ENCODE measurements around the gene SARNP.

SARNP gene

GRCh38 chr12:55736076-55736475, 81.4 kb downstream of the SARNP start:
- H3K36me3 ChIP-seq (ENCODE audit: control insufficient read depth, insufficient read depth, low read length), result peaks cover 5% of the 10 kb centered on the region
- H3K4me3 ChIP-seq (ENCODE audit: low read depth, low read length), result no peak overlapping the region
- H3K9ac ChIP-seq (ENCODE audit: low read depth, low read length), result no peak overlapping the region
- no peaks in the 10 kb centered on the region for H3K27me3 ChIP-seq (ENCODE audit: control insufficient read depth, insufficient read depth, low read length)
- H3K4me1 ChIP-seq (ENCODE audit: control insufficient read depth, insufficient read depth, low read length), result peaks cover 7% of the 10 kb centered on the region
- H3K9me3 ChIP-seq (ENCODE audit: control insufficient read depth, insufficient read depth, low read length), result no peaks in the 10 kb centered on the region

GRCh38 chr12:55734595-55734994, 82.9 kb downstream of the SARNP start:
- no peaks in the 10 kb centered on the region for H3K9me3 ChIP-seq (ENCODE audit: control insufficient read depth, insufficient read depth, low read length)
- no peak overlapping the region for H3K4me3 ChIP-seq (ENCODE audit: low read depth, low read length)
- H3K36me3 ChIP-seq (ENCODE audit: control insufficient read depth, insufficient read depth, low read length), result peaks cover 5% of the 10 kb centered on the region
- no peak overlapping the region for H3K9ac ChIP-seq (ENCODE audit: low read depth, low read length)
- no peaks in the 10 kb centered on the region for H3K27me3 ChIP-seq (ENCODE audit: control insufficient read depth, insufficient read depth, low read length)
- H3K4me1 ChIP-seq (ENCODE audit: control insufficient read depth, insufficient read depth, low read length), result peaks cover 16% of the 10 kb centered on the region

- no peaks in the 10 kb centered on the region for H3K9me3 ChIP-seq (ENCODE audit: control insufficient read depth, insufficient read depth, low read length)
Measured at GRCh38 chr12:55733858-55734257, 83.7 kb downstream of the SARNP start.

GRCh38 chr12:55733021-55733555, 84.4 kb downstream of the SARNP start:
- no peak overlapping the region for H3K4me3 ChIP-seq (ENCODE audit: low read depth, low read length)
- no peaks in the 10 kb centered on the region for H3K27me3 ChIP-seq (ENCODE audit: control insufficient read depth, insufficient read depth, low read length)
- no peaks in the 10 kb centered on the region for H3K9me3 ChIP-seq (ENCODE audit: control insufficient read depth, insufficient read depth, low read length)
- H3K4me1 ChIP-seq (ENCODE audit: control insufficient read depth, insufficient read depth, low read length), result peaks cover 16% of the 10 kb centered on the region
- H3K36me3 ChIP-seq (ENCODE audit: control insufficient read depth, insufficient read depth, low read length), result peaks cover 5% of the 10 kb centered on the region
- H3K9ac ChIP-seq (ENCODE audit: low read depth, low read length), result no peak overlapping the region

More at GRCh38 chr12:55733858-55734257, 83.7 kb downstream of the SARNP start:
- Histone ChIP-seq H3K4me3 (ENCODE audit: low read depth, low read length) (no peak overlapping the region), H3K36me3 (ENCODE audit: control insufficient read depth, insufficient read depth, low read length) (peaks cover 5% of the 10 kb centered on the region), H3K4me1 (ENCODE audit: control insufficient read depth, insufficient read depth, low read length) (peaks cover 16% of the 10 kb centered on the region), H3K9ac (ENCODE audit: low read depth, low read length) (no peak overlapping the region), H3K27me3 (ENCODE audit: control insufficient read depth, insufficient read depth, low read length) (no peaks in the 10 kb centered on the region)

- no peaks in the 10 kb centered on the region for H3K27me3 ChIP-seq (ENCODE audit: control insufficient read depth, insufficient read depth, low read length)
- H3K4me1 ChIP-seq (ENCODE audit: control insufficient read depth, insufficient read depth, low read length), result peaks cover 19% of the 10 kb centered on the region
- peaks cover 5% of the 10 kb centered on the region for H3K36me3 ChIP-seq (ENCODE audit: control insufficient read depth, insufficient read depth, low read length)
- H3K9me3 ChIP-seq (ENCODE audit: control insufficient read depth, insufficient read depth, low read length), result no peaks in the 10 kb centered on the region
- H3K4me3 ChIP-seq (ENCODE audit: low read depth, low read length), result no peak overlapping the region
- no peak overlapping the region for H3K9ac ChIP-seq (ENCODE audit: low read depth, low read length)
Measured at GRCh38 chr12:55732288-55732687, 85.2 kb downstream of the SARNP start.

- Histone ChIP-seq H3K27me3 (ENCODE audit: control insufficient read depth, insufficient read depth, low read length) (no peaks in the 10 kb centered on the region), H3K36me3 (ENCODE audit: control insufficient read depth, insufficient read depth, low read length) (peaks cover 24% of the 10 kb centered on the region), H3K4me1 (ENCODE audit: control insufficient read depth, insufficient read depth, low read length) (peaks cover 17% of the 10 kb centered on the region), H3K9me3 (ENCODE audit: control insufficient read depth, insufficient read depth, low read length) (no peaks in the 10 kb centered on the region), H3K4me3 (ENCODE audit: low read depth, low read length) (peak overlapping the region; percentile 94), H3K9ac (ENCODE audit: low read depth, low read length) (peak overlapping the region; percentile 95)
Measured at GRCh38 chr12:55729819-55730818, 87.4 kb downstream of the SARNP start.

- H3K27me3 ChIP-seq (ENCODE audit: control insufficient read depth, insufficient read depth, low read length), result no peaks in the 10 kb centered on the region
- peak within 1 kb of the TSS; percentile 94 for H3K4me3 ChIP-seq (ENCODE audit: low read depth, low read length)
- H3K9me3 ChIP-seq (ENCODE audit: control insufficient read depth, insufficient read depth, low read length), result no peaks in the 10 kb centered on the region
- peaks cover 31% of the 10 kb centered on the region for H3K36me3 ChIP-seq (ENCODE audit: control insufficient read depth, insufficient read depth, low read length)
- H3K4me1 ChIP-seq (ENCODE audit: control insufficient read depth, insufficient read depth, low read length), result peaks cover 17% of the 10 kb centered on the region
- H3K9ac ChIP-seq (ENCODE audit: low read depth, low read length), result peak within 1 kb of the TSS; percentile 95
Measured at GRCh38 chr12:55728939-55729818, 88.3 kb downstream of the SARNP start, which contains the start of gene CD63. TSS of gene CD63 (minus strand) at chr12:55729009. CDS start at chr12:55728341, 668 bp downstream.

GRCh38 chr12:55728186-55728938, 89.2 kb downstream of the SARNP start:
- no peaks in the 10 kb centered on the region for H3K9me3 ChIP-seq (ENCODE audit: control insufficient read depth, insufficient read depth, low read length)
- H3K4me3 ChIP-seq (ENCODE audit: low read depth, low read length), result peak overlapping the region; percentile 94
- no peaks in the 10 kb centered on the region for H3K27me3 ChIP-seq (ENCODE audit: control insufficient read depth, insufficient read depth, low read length)
- H3K36me3 ChIP-seq (ENCODE audit: control insufficient read depth, insufficient read depth, low read length), result peaks cover 36% of the 10 kb centered on the region
- peak overlapping the region; percentile 95 for H3K9ac ChIP-seq (ENCODE audit: low read depth, low read length)
- H3K4me1 ChIP-seq (ENCODE audit: control insufficient read depth, insufficient read depth, low read length), result peaks cover 17% of the 10 kb centered on the region

- peak overlapping the region; percentile 94 for H3K4me3 ChIP-seq (ENCODE audit: low read depth, low read length)
- no peaks in the 10 kb centered on the region for H3K27me3 ChIP-seq (ENCODE audit: control insufficient read depth, insufficient read depth, low read length)
- H3K9ac ChIP-seq (ENCODE audit: low read depth, low read length), result peak overlapping the region; percentile 81
- no peaks in the 10 kb centered on the region for H3K9me3 ChIP-seq (ENCODE audit: control insufficient read depth, insufficient read depth, low read length)
- peaks cover 36% of the 10 kb centered on the region for H3K36me3 ChIP-seq (ENCODE audit: control insufficient read depth, insufficient read depth, low read length)
- peaks cover 15% of the 10 kb centered on the region for H3K4me1 ChIP-seq (ENCODE audit: control insufficient read depth, insufficient read depth, low read length)
Measured at GRCh38 chr12:55727643-55728185, 89.8 kb downstream of the SARNP start.

- Histone ChIP-seq H3K4me1 (ENCODE audit: control insufficient read depth, insufficient read depth, low read length) (peaks cover 15% of the 10 kb centered on the region), H3K9me3 (ENCODE audit: control insufficient read depth, insufficient read depth, low read length) (no peaks in the 10 kb centered on the region), H3K9ac (ENCODE audit: low read depth, low read length) (peak overlapping the region; percentile 81), H3K36me3 (ENCODE audit: control insufficient read depth, insufficient read depth, low read length) (peaks cover 32% of the 10 kb centered on the region), H3K4me3 (ENCODE audit: low read depth, low read length) (peak overlapping the region; percentile 94), H3K27me3 (ENCODE audit: control insufficient read depth, insufficient read depth, low read length) (no peaks in the 10 kb centered on the region)
Measured at GRCh38 chr12:55726971-55727370, 90.6 kb downstream of the SARNP start.

Data from iPS-15b (cell line).